PFSK-1 (cell line): ENCODE results near the gene HMCN2.

Experiments used
- POLR2AphosphoS5 ChIP-seq: IDR thresholded peaks from 2 replicates; pipeline ENCODE4 v1.6.1; 2012; ENCODE audit warnings: low read depth, mild to moderate bottlenecking, control low read depth, low read length, moderate library complexity
- REST ChIP-seq, 2 experiments: IDR thresholded peaks; 2 replicates each; pipeline versions ENCODE4 v1.6.1 to v1.8.0; 2011 to 2012; ENCODE audit warnings: low read depth in 2 of 2, low read length in 2 of 2, control low read depth in 1 of 2, inconsistent platforms in 1 of 2, mild to moderate bottlenecking in 1 of 2, moderate library complexity in 1 of 2; ENCODE audit not compliant: insufficient read depth in 1 of 2
- TAF1 ChIP-seq: IDR thresholded peaks from 2 replicates; pipeline ENCODE4 v1.6.1; 2012; ENCODE audit warnings: low read length, control low read depth, borderline replicate concordance; ENCODE audit not compliant: insufficient read depth

- TF ChIP-seq REST (IDR thresholded peaks at IDR 0.05; ENCODE audit: insufficient read depth in 1 of 2, low read depth in 2 of 2, low read length in 2 of 2): no peak
- TF ChIP-seq POLR2AphosphoS5: no peak
- no peak for TF ChIP-seq TAF1
Measured at GRCh38 chr9:130311003-130311402, 45.4 kb downstream of the HMCN2 start.
